ENCODE results near the gene TUBB2B.
A peak's percentile ranks its signal among the peaks of the same experiment; 100 is the strongest.

The TUBB2B gene

GRCh38 chr6:3261921-3262320 is 34.5 kb upstream of the TUBB2B start:
- H3K27ac Mint-ChIP-seq, result no peak overlapping the region
- H3K27me3 Mint-ChIP-seq, result no peaks in the 10 kb centered on the region
- no peaks in the 10 kb centered on the region for H3K9me3 Mint-ChIP-seq (ENCODE audit: low read depth)
- peak overlapping the region; percentile 99 for H3K4me3 Mint-ChIP-seq
- peaks cover 12% of the 10 kb centered on the region for H3K36me3 Mint-ChIP-seq
- H3K4me1 Mint-ChIP-seq (ENCODE audit: low read depth), result peaks cover 50% of the 10 kb centered on the region

- Mint-ChIP-seq H3K27me3 (no peaks in the 10 kb centered on the region), H3K36me3 (peaks cover 12% of the 10 kb centered on the region), H3K4me3 (peak overlapping the region; percentile 99), H3K27ac (no peak overlapping the region), H3K9me3 (ENCODE audit: low read depth) (no peaks in the 10 kb centered on the region), H3K4me1 (ENCODE audit: low read depth) (peaks cover 49% of the 10 kb centered on the region)
Observed at GRCh38 chr6:3261518-3261820, 34.0 kb upstream of the TUBB2B start.

- H3K27ac Mint-ChIP-seq, result peak overlapping the region; percentile 81
- H3K4me3 Mint-ChIP-seq, result peak overlapping the region; percentile 99
- peaks cover 48% of the 10 kb centered on the region for H3K4me1 Mint-ChIP-seq (ENCODE audit: low read depth)
- H3K9me3 Mint-ChIP-seq (ENCODE audit: low read depth), result no peaks in the 10 kb centered on the region
- H3K27me3 Mint-ChIP-seq, result no peaks in the 10 kb centered on the region
- peaks cover 12% of the 10 kb centered on the region for H3K36me3 Mint-ChIP-seq
Observed at GRCh38 chr6:3260772-3261517, 33.5 kb upstream of the TUBB2B start.

GRCh38 chr6:3260296-3260695 is 32.8 kb upstream of the TUBB2B start:
- Mint-ChIP-seq H3K27me3 (no peaks in the 10 kb centered on the region), H3K27ac (peak overlapping the region; percentile 81), H3K36me3 (peaks cover 12% of the 10 kb centered on the region), H3K9me3 (ENCODE audit: low read depth) (no peaks in the 10 kb centered on the region), H3K4me1 (ENCODE audit: low read depth) (peaks cover 48% of the 10 kb centered on the region), H3K4me3 (peak overlapping the region; percentile 99)

- Mint-ChIP-seq H3K4me1 (ENCODE audit: low read depth) (peaks cover 43% of the 10 kb centered on the region), H3K4me3 (peak overlapping the region; percentile 99), H3K9me3 (ENCODE audit: low read depth) (no peaks in the 10 kb centered on the region), H3K27ac (peak overlapping the region; percentile 97), H3K27me3 (no peaks in the 10 kb centered on the region), H3K36me3 (peaks cover 10% of the 10 kb centered on the region)
Observed at GRCh38 chr6:3259491-3259958, 32.1 kb upstream of the TUBB2B start.

- Mint-ChIP-seq H3K4me3 (peak within 1 kb of the TSS; percentile 99), H3K27me3 (no peaks in the 10 kb centered on the region), H3K4me1 (ENCODE audit: low read depth) (peaks cover 38% of the 10 kb centered on the region), H3K9me3 (ENCODE audit: low read depth) (no peaks in the 10 kb centered on the region), H3K27ac (peak within 1 kb of the TSS; percentile 97), H3K36me3 (peaks cover 10% of the 10 kb centered on the region)
Observed at GRCh38 chr6:3258720-3259490, 31.5 kb upstream of the TUBB2B start, which contains the start of gene PSMG4. TSS of gene PSMG4 (plus strand) at chr6:3258947. CDS start at chr6:3259023, 76 bp downstream.

GRCh38 chr6:3258201-3258600 is 30.7 kb upstream of the TUBB2B start:
- Mint-ChIP-seq H3K27me3 (no peaks in the 10 kb centered on the region), H3K27ac (no peak overlapping the region), H3K9me3 (ENCODE audit: low read depth) (no peaks in the 10 kb centered on the region), H3K36me3 (peaks cover 8% of the 10 kb centered on the region), H3K4me3 (peak overlapping the region; percentile 70), H3K4me1 (ENCODE audit: low read depth) (peaks cover 31% of the 10 kb centered on the region)

GRCh38 chr6:3253597-3253961 is 26.1 kb upstream of the TUBB2B start:
- Mint-ChIP-seq H3K9me3 (ENCODE audit: low read depth) (no peaks in the 10 kb centered on the region), H3K27me3 (peaks cover 11% of the 10 kb centered on the region), H3K36me3 (no peaks in the 10 kb centered on the region), H3K27ac (no peak overlapping the region), H3K4me1 (ENCODE audit: low read depth) (peaks cover 8% of the 10 kb centered on the region), H3K4me3 (no peak overlapping the region)

GRCh38 chr6:3252861-3253596 is 25.6 kb upstream of the TUBB2B start:
- Mint-ChIP-seq H3K4me3 (no peak overlapping the region), H3K27me3 (peaks cover 13% of the 10 kb centered on the region), H3K36me3 (no peaks in the 10 kb centered on the region), H3K4me1 (ENCODE audit: low read depth) (peaks cover 8% of the 10 kb centered on the region), H3K27ac (no peak overlapping the region), H3K9me3 (ENCODE audit: low read depth) (no peaks in the 10 kb centered on the region)

- Mint-ChIP-seq H3K4me1 (ENCODE audit: low read depth) (peaks cover 8% of the 10 kb centered on the region), H3K27me3 (peaks cover 17% of the 10 kb centered on the region), H3K27ac (no peak overlapping the region), H3K9me3 (ENCODE audit: low read depth) (no peaks in the 10 kb centered on the region), H3K4me3 (no peak overlapping the region), H3K36me3 (no peaks in the 10 kb centered on the region)
Observed at GRCh38 chr6:3252369-3252768, 24.9 kb upstream of the TUBB2B start.

- Mint-ChIP-seq H3K4me3 (no peak overlapping the region), H3K27ac (no peak overlapping the region), H3K36me3 (no peaks in the 10 kb centered on the region), H3K9me3 (ENCODE audit: low read depth) (no peaks in the 10 kb centered on the region), H3K4me1 (ENCODE audit: low read depth) (peaks cover 8% of the 10 kb centered on the region), H3K27me3 (peaks cover 18% of the 10 kb centered on the region)
Observed at GRCh38 chr6:3251462-3252314, 24.2 kb upstream of the TUBB2B start.

- Mint-ChIP-seq H3K4me1 (ENCODE audit: low read depth) (peaks cover 8% of the 10 kb centered on the region), H3K27me3 (peaks cover 20% of the 10 kb centered on the region), H3K36me3 (peaks cover 2% of the 10 kb centered on the region), H3K4me3 (no peak overlapping the region), H3K27ac (no peak overlapping the region), H3K9me3 (ENCODE audit: low read depth) (no peaks in the 10 kb centered on the region)
Observed at GRCh38 chr6:3250231-3250675, 22.8 kb upstream of the TUBB2B start.

GRCh38 chr6:3249821-3250220 is 22.4 kb upstream of the TUBB2B start:
- H3K27me3 Mint-ChIP-seq, result peaks cover 20% of the 10 kb centered on the region
- H3K27ac Mint-ChIP-seq, result no peak overlapping the region
- H3K36me3 Mint-ChIP-seq, result peaks cover 2% of the 10 kb centered on the region
- no peak overlapping the region for H3K4me3 Mint-ChIP-seq
- H3K4me1 Mint-ChIP-seq (ENCODE audit: low read depth), result peaks cover 8% of the 10 kb centered on the region
- no peaks in the 10 kb centered on the region for H3K9me3 Mint-ChIP-seq (ENCODE audit: low read depth)

Measured in activated naive CD8-positive, alpha-beta T cell (primary cell).